ENCODE measurements around the gene TPM4. TPM values are rescaled to one million over a fixed set of nuclear protein-coding genes. Genes with fewer than 3 reads are reported as not detected.

TPM4 gene
- total RNA-seq, 4 donors from 2014 or later: 229 to 393 (median 299) TPM

- no peak for TF ChIP-seq CTCF (IDR thresholded peaks at IDR 0.05; ENCODE audit: low read depth)
Observed at GRCh38 chr19:16068696-16069259, 7.5 kb upstream of the TPM4 start.

- TF ChIP-seq CTCF (IDR thresholded peaks at IDR 0.05; ENCODE audit: low read depth): no peak
Observed at GRCh38 chr19:16069813-16070365, 6.4 kb upstream of the TPM4 start.

- no peak for TF ChIP-seq CTCF (IDR thresholded peaks at IDR 0.05; ENCODE audit: low read depth)
Observed at GRCh38 chr19:16070366-16070990, 5.8 kb upstream of the TPM4 start.

- no peak for TF ChIP-seq CTCF (IDR thresholded peaks at IDR 0.05; ENCODE audit: low read depth)
Observed at GRCh38 chr19:16071072-16071691, 5.1 kb upstream of the TPM4 start.

GRCh38 chr19:16073481-16073880 lies 2.8 kb upstream of the TPM4 start:
- no peak for TF ChIP-seq CTCF (IDR thresholded peaks at IDR 0.05; ENCODE audit: low read depth)

- TF ChIP-seq CTCF (IDR thresholded peaks at IDR 0.05; ENCODE audit: low read depth): no peak
Observed at GRCh38 chr19:16073988-16074387, 2.3 kb upstream of the TPM4 start.

All from subcutaneous adipose tissue (tissue), 4 donors.